KMS-11 (cell line): ENCODE measurements around the gene STEAP3.

Experiments
- H2AFZ ChIP-seq: fragments of 200-600 bp; sonication (generic); 2 replicates; pipeline ENCODE4 v1.6.1; 2016; ENCODE audit warnings: antibody characterized with exemption, mixed run types, low read depth
- H3K27ac ChIP-seq: fragments of 200-600 bp; sonication (generic); 2 replicates; pipeline ENCODE4 v1.6.1; 2016; ENCODE audit warnings: mild to moderate bottlenecking, mixed run types
- H3K27me3 ChIP-seq: fragments of 200-600 bp; sonication (generic); 2 replicates; pipeline ENCODE4 v1.6.1; 2017; ENCODE audit warnings: mild to moderate bottlenecking, low read depth, mixed run types, moderate library complexity; ENCODE audit not compliant: insufficient read depth
- H3K36me3 ChIP-seq: fragments of 200-600 bp; sonication (generic); 2 replicates; pipeline ENCODE4 v1.6.1; 2017; ENCODE audit warnings: mild to moderate bottlenecking, mixed run types; ENCODE audit not compliant: insufficient read depth
- H3K4me1 ChIP-seq: fragments of 200-600 bp; sonication (generic); 2 replicates; pipeline ENCODE4 v1.6.1; 2016; ENCODE audit warnings: mild to moderate bottlenecking, low read depth, mixed run types; ENCODE audit not compliant: poor library complexity, severe bottlenecking
- H3K4me2 ChIP-seq: fragments of 200-600 bp; sonication (generic); 2 replicates; pipeline ENCODE4 v1.7.0; 2016; ENCODE audit warnings: mild to moderate bottlenecking, mixed run types
- H3K4me3 ChIP-seq: fragments of 200-600 bp; sonication (generic); IDR thresholded peaks from 2 replicates; pipeline ENCODE4 v1.6.1; 2017; ENCODE audit warnings: low read depth, low read length, mixed read lengths; ENCODE audit not compliant: insufficient read depth
- H3K79me2 ChIP-seq: fragments of 200-600 bp; sonication (generic); 2 replicates; pipeline ENCODE4 v1.6.1; 2016; ENCODE audit warnings: low read depth, mixed run types; ENCODE audit not compliant: insufficient read depth
- H3K9ac ChIP-seq: fragments of 200-600 bp; sonication (generic); 2 replicates; pipeline ENCODE4 v1.6.1; 2016; ENCODE audit warnings: mild to moderate bottlenecking, mixed run types
- H4K20me1 ChIP-seq: fragments of 200-600 bp; sonication (generic); 2 replicates; pipeline ENCODE4 v1.6.1; 2016; ENCODE audit warnings: mild to moderate bottlenecking, mixed run types; ENCODE audit not compliant: insufficient read depth
- TF ChIP-seq, protein P1 (sequence below): fragments of 200-600 bp; sonication (generic); conservative IDR thresholded peaks from 2 replicates; pipeline ENCODE4 v1.6.1; 2017; ENCODE audit warnings: low read depth, mild to moderate bottlenecking, antibody characterized with exemption, low read length, moderate library complexity, mixed read lengths

The STEAP3 gene

DNA sequence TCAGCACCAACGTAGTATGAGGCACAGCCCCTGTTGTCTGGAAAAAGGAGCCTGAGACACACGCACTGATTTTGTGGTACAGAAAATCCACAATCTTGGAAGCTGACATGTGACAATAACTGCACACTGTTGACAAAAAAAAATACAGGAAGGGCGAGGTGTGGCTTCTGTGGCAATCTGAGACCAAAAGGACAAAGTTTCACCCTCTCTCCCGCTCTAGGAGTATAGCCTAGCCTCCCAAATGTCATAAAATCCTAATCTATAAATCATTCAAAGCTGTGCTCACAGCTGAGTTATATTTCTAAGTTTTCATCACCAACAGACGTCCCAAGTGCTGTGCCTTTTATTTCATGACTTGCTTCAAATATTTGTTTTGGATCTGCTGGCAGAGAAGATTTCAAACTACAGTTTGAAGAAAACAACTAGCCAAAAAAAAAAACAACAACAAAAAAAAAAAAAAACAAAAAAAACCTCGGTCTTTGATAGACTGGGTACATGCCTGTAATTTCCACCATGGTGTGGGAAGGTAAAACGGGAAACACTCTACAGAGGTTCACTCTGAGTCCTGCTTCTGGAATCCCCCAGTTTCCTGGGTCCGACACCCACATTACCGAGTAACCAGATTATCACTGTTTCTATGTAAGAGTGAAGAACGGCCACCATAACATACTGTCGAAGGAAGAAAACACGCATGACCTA is 82.0 kb downstream of the STEAP3 start:
- no peaks in the 10 kb centered on the region for H3K27me3 ChIP-seq
- no peaks in the 10 kb centered on the region for H3K36me3 ChIP-seq
- no peak overlapping the region for H3K4me2 ChIP-seq
- H3K79me2 ChIP-seq = no peaks in the 10 kb centered on the region
- H3K4me1 ChIP-seq = no peaks in the 10 kb centered on the region
- no peak overlapping the region for H2AFZ ChIP-seq
- H3K27ac ChIP-seq = no peak overlapping the region
- H3K9ac ChIP-seq = no peak overlapping the region
- H4K20me1 ChIP-seq = no peaks in the 10 kb centered on the region
- no peak overlapping the region for H3K4me3 ChIP-seq
- TF ChIP-seq, protein P1, sequence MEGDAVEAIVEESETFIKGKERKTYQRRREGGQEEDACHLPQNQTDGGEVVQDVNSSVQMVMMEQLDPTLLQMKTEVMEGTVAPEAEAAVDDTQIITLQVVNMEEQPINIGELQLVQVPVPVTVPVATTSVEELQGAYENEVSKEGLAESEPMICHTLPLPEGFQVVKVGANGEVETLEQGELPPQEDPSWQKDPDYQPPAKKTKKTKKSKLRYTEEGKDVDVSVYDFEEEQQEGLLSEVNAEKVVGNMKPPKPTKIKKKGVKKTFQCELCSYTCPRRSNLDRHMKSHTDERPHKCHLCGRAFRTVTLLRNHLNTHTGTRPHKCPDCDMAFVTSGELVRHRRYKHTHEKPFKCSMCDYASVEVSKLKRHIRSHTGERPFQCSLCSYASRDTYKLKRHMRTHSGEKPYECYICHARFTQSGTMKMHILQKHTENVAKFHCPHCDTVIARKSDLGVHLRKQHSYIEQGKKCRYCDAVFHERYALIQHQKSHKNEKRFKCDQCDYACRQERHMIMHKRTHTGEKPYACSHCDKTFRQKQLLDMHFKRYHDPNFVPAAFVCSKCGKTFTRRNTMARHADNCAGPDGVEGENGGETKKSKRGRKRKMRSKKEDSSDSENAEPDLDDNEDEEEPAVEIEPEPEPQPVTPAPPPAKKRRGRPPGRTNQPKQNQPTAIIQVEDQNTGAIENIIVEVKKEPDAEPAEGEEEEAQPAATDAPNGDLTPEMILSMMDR = no peak

DNA sequence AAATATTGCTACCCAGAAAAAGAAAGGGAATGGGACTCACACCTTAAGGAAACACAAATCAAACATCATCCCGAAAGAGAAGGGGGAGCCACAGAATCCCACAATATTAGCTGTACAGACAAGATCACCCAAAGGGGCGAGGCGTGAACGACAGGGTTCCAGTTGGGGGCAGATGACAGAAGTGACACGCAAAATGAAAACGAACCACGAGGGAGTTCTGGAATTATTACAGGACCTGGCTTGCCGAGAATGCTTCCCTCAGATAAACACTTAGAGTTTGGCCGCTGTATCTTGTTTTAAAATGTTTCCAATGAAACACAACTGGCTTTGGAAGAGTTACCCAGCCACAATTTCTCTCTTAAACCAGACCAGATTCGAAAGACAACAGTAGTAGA is 82.6 kb downstream of the STEAP3 start:
- Histone ChIP-seq H3K4me3 (no peak overlapping the region), H3K36me3 (no peaks in the 10 kb centered on the region), H3K27me3 (no peaks in the 10 kb centered on the region), H3K9ac (no peak overlapping the region), H3K4me2 (no peak overlapping the region), H4K20me1 (no peaks in the 10 kb centered on the region), H2AFZ (no peak overlapping the region), H3K27ac (no peak overlapping the region), H3K79me2 (no peaks in the 10 kb centered on the region), H3K4me1 (no peaks in the 10 kb centered on the region)
- TF ChIP-seq, protein P1 = no peak

DNA sequence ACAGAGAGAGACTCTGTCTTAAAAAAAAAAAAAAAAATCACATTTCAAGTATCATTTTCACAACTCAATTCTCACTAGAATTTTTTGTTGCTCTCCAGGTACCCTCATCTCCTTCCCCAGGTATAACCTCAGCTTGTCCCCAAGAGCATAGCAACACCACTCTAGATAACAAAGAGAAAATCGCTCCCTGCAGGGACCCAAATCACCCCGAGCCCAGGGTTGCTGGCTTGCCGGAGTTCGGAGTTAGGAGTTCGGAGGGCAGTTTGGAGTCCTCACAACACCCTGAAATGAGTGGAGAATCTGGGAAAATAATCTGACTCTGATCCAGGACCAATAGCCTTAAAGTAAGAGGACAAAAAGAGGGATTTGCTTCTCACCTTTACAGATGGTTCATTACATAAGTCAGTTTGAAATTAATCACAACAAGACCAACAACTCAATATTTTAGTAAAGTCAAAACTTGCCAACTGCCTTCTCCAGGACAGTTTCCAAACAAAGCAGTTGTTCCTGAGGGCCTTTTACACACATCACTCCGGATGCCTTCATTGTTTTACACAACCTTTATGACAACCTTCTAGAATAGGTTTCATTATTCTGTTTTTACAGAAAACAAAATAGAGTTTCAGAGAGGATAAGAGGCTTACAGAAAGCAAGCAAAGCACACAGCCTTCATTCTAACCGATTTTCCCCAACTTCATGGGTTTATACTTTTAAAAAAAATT is 83.9 kb downstream of the STEAP3 start:
- H4K20me1 ChIP-seq = no peaks in the 10 kb centered on the region
- H3K27ac ChIP-seq = no peak overlapping the region
- no peak overlapping the region for H3K9ac ChIP-seq
- H3K4me1 ChIP-seq = no peaks in the 10 kb centered on the region
- no peaks in the 10 kb centered on the region for H3K79me2 ChIP-seq
- no peaks in the 10 kb centered on the region for H3K36me3 ChIP-seq
- H3K4me3 ChIP-seq = no peak overlapping the region
- no peak overlapping the region for H2AFZ ChIP-seq
- H3K4me2 ChIP-seq = no peak overlapping the region
- TF ChIP-seq, protein P1 = no peak
- no peaks in the 10 kb centered on the region for H3K27me3 ChIP-seq

DNA sequence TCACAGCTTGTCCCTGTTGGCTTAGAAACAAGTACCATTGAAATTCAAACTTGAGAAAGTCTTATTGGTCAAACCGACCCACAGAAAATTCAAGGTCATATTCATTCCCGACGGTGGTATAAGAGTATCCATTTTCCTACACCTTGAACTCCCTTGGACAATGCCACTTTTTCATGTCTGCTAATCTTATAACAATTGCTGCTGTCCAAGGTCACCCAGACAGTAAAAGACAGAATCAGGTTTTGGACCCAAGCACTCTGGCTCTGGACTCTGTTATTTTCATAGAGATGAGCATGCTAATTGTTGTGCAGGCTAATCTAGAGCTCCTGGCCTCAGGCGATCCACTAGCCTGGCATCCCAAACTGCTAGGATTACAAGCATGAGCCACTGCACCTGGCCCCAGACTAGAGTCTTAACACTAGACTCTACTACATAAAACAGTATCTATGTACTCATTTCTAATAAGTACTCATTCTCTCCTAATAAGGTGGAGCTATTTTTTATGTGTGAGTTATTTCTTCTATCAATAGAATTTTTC is 85.2 kb downstream of the STEAP3 start:
- Histone ChIP-seq H3K4me1 (no peaks in the 10 kb centered on the region), H3K27me3 (no peaks in the 10 kb centered on the region), H4K20me1 (no peaks in the 10 kb centered on the region), H3K27ac (no peak overlapping the region), H3K9ac (no peak overlapping the region), H2AFZ (no peak overlapping the region), H3K4me2 (no peak overlapping the region), H3K79me2 (no peaks in the 10 kb centered on the region), H3K4me3 (no peak overlapping the region), H3K36me3 (no peaks in the 10 kb centered on the region)
- TF ChIP-seq, protein P1 = no peak
